Glutamatergic neuron (in vitro differentiated cells): ENCODE measurements around the gene CYTH1. TPM values are rescaled to one million over a fixed set of nuclear protein-coding genes. Genes with fewer than 3 reads are reported as not detected.

Experiments
- DNase-seq: peaks from one replicate; pipeline ENCODE4 v3.0.0; 2022
- H3K27ac Mint-ChIP-seq: one replicate; pipeline ENCODE4 v1.8.0; 2020; ENCODE audit warnings: mild to moderate bottlenecking, mixed read lengths, inconsistent platforms; ENCODE audit not compliant: unreplicated experiment
- H3K27me3 Mint-ChIP-seq: one replicate; pipeline ENCODE4 v1.8.0; 2020; ENCODE audit warnings: mild to moderate bottlenecking, moderate library complexity, mixed read lengths, inconsistent platforms; ENCODE audit not compliant: unreplicated experiment
- H3K36me3 Mint-ChIP-seq: one replicate; pipeline ENCODE4 v1.8.0; 2020; ENCODE audit warnings: mild to moderate bottlenecking, mixed read lengths, inconsistent platforms; ENCODE audit not compliant: unreplicated experiment
- H3K4me1 Mint-ChIP-seq: one replicate; pipeline ENCODE4 v1.8.0; 2020; ENCODE audit warnings: mild to moderate bottlenecking, low read depth, mixed read lengths, inconsistent platforms; ENCODE audit not compliant: unreplicated experiment
- H3K4me3 Mint-ChIP-seq: one replicate; pipeline ENCODE4 v1.8.0; 2020; ENCODE audit warnings: mild to moderate bottlenecking, mixed read lengths, inconsistent platforms; ENCODE audit not compliant: unreplicated experiment
- H3K9me3 Mint-ChIP-seq: one replicate; pipeline ENCODE4 v1.8.0; 2020; ENCODE audit warnings: mild to moderate bottlenecking, moderate library complexity, mixed read lengths, inconsistent platforms; ENCODE audit not compliant: unreplicated experiment
- CTCF ChIP-seq: fragments of 200-600 bp; sonication (generic); IDR thresholded peaks from one replicate; pipeline ENCODE4 v1.5.0; 2021; ENCODE audit not compliant: partially characterized antibody, unreplicated experiment
- total RNA-seq: library from RNA; stranded (reverse); fragmentation: NEBNext Ultra II Directional; extraction: Animal tissue kit (Norgen Biotek cat#: 25700); gene quantifications from one replicate; pipeline ENCODE4 v1.2.1, GENCODE V29; 2021; ENCODE audit not compliant: unreplicated experiment

CYTH1 gene
- total RNA-seq, 1 donor from 2014 or later, result 57.2 TPM

- peak; percentile 57 for DNase-seq
- Mint-ChIP-seq H3K27ac (peak overlapping the region; percentile 95), H3K36me3 (no peaks in the 10 kb centered on the region), H3K9me3 (peaks cover 5% of the 10 kb centered on the region), H3K27me3 (peaks cover 7% of the 10 kb centered on the region), H3K4me1 (peaks cover 43% of the 10 kb centered on the region), H3K4me3 (peak overlapping the region; percentile 75)
- no peak for TF ChIP-seq CTCF
These were observed 64.6 kb downstream of the CYTH1 start for GRCh38 chr17:78717431-78717980.

- Mint-ChIP-seq H3K4me1 (peaks cover 39% of the 10 kb centered on the region), H3K9me3 (peaks cover 5% of the 10 kb centered on the region), H3K27me3 (peaks cover 7% of the 10 kb centered on the region), H3K27ac (peak overlapping the region; percentile 95), H3K36me3 (no peaks in the 10 kb centered on the region), H3K4me3 (peak overlapping the region; percentile 75)
- peak; percentile 58 for DNase-seq
- no peak for TF ChIP-seq CTCF
These were observed 65.2 kb downstream of the CYTH1 start for GRCh38 chr17:78716814-78717393.

- Mint-ChIP-seq H3K4me3 (peak overlapping the region; percentile 75), H3K36me3 (no peaks in the 10 kb centered on the region), H3K9me3 (peaks cover 5% of the 10 kb centered on the region), H3K27ac (peak overlapping the region; percentile 95), H3K4me1 (peaks cover 39% of the 10 kb centered on the region), H3K27me3 (peaks cover 5% of the 10 kb centered on the region)
- no peak for TF ChIP-seq CTCF
- no peak for DNase-seq
These were observed 65.8 kb downstream of the CYTH1 start for GRCh38 chr17:78716292-78716691.

GRCh38 chr17:78715876-78716275 is 66.2 kb downstream of the CYTH1 start:
- H3K27ac Mint-ChIP-seq, result peak overlapping the region; percentile 34
- H3K4me1 Mint-ChIP-seq, result peaks cover 39% of the 10 kb centered on the region
- no peak for TF ChIP-seq CTCF
- no peak for DNase-seq
- H3K4me3 Mint-ChIP-seq, result no peak overlapping the region
- H3K36me3 Mint-ChIP-seq, result no peaks in the 10 kb centered on the region
- peaks cover 5% of the 10 kb centered on the region for H3K27me3 Mint-ChIP-seq
- H3K9me3 Mint-ChIP-seq, result peaks cover 5% of the 10 kb centered on the region

GRCh38 chr17:78715000-78715771 is 66.9 kb downstream of the CYTH1 start:
- H3K27ac Mint-ChIP-seq, result no peak overlapping the region
- DNase-seq, result no peak
- no peaks in the 10 kb centered on the region for H3K36me3 Mint-ChIP-seq
- peaks cover 39% of the 10 kb centered on the region for H3K4me1 Mint-ChIP-seq
- peaks cover 5% of the 10 kb centered on the region for H3K9me3 Mint-ChIP-seq
- H3K4me3 Mint-ChIP-seq, result peak overlapping the region; percentile 54
- no peak for TF ChIP-seq CTCF
- peaks cover 5% of the 10 kb centered on the region for H3K27me3 Mint-ChIP-seq
